Stimulated activated CD8-positive, alpha-beta memory T cell treated with anti-CD3 and anti-CD28 coated beads, Interleukin-15, amount 100 ng/mL, for 4 hours (primary cell): Measurements from ENCODE around the gene BABAM2.

Source experiments
- DNase-seq, 2 donors: peaks; one replicate each; pipeline ENCODE4 v3.0.0-alpha.2; 2020; ENCODE audit warnings: low read depth in 2 of 2

The BABAM2 gene

GRCh38 chr2:27911458-27912210 lies 21.1 kb downstream of the BABAM2 start:
- no peak for DNase-seq

- no peak for DNase-seq
Observed at GRCh38 chr2:27912512-27912911, 22.0 kb downstream of the BABAM2 start.

- no peak for DNase-seq
Observed at GRCh38 chr2:27914041-27914804, 23.7 kb downstream of the BABAM2 start.

- no peak for DNase-seq
Observed at GRCh38 chr2:27914805-27915175, 24.3 kb downstream of the BABAM2 start.

GRCh38 chr2:27915191-27915590 lies 24.7 kb downstream of the BABAM2 start:
- DNase-seq: no peak

GRCh38 chr2:27915874-27916273 lies 25.3 kb downstream of the BABAM2 start:
- no peak for DNase-seq

GRCh38 chr2:27916293-27916995 lies 25.9 kb downstream of the BABAM2 start:
- no peak for DNase-seq

- DNase-seq: no peak
Observed at GRCh38 chr2:27920148-27920885, 29.8 kb downstream of the BABAM2 start.

- no peak for DNase-seq
Observed at GRCh38 chr2:27921424-27921823, 30.9 kb downstream of the BABAM2 start.

GRCh38 chr2:27921880-27922547 lies 31.5 kb downstream of the BABAM2 start:
- DNase-seq: no peak

GRCh38 chr2:27922842-27923241 lies 32.3 kb downstream of the BABAM2 start:
- DNase-seq: no peak

- no peak for DNase-seq
Observed at GRCh38 chr2:27925766-27926472, 35.4 kb downstream of the BABAM2 start.

GRCh38 chr2:27929916-27930486 lies 39.5 kb downstream of the BABAM2 start:
- DNase-seq: no peak

- no peak for DNase-seq
Observed at GRCh38 chr2:27931361-27931950, 40.9 kb downstream of the BABAM2 start.

- no peak for DNase-seq
Observed at GRCh38 chr2:27932396-27932795, 41.9 kb downstream of the BABAM2 start.

- DNase-seq: no peak
Observed at GRCh38 chr2:27935026-27935425, 44.5 kb downstream of the BABAM2 start.

GRCh38 chr2:27940090-27940671 lies 49.7 kb downstream of the BABAM2 start:
- no peak for DNase-seq

GRCh38 chr2:27940982-27941381 lies 50.5 kb downstream of the BABAM2 start:
- no peak for DNase-seq
